HCT116 (cell line): ENCODE measurements around the gene SEMA4C.

ENCODE experiments used
- CEBPB ChIP-seq: IDR thresholded peaks from 2 replicates; pipeline ENCODE4 v1.6.1; 2012; ENCODE audit warnings: low read depth
- EGR1 ChIP-seq: IDR thresholded peaks from 2 replicates; pipeline ENCODE4 v1.6.1; 2012; ENCODE audit warnings: low read depth
- EZH2phosphoT487 ChIP-seq: fragments of 200-600 bp; IDR thresholded peaks from 2 replicates; pipeline ENCODE4 v1.6.1; 2018; ENCODE audit warnings: antibody characterized with exemption, borderline replicate concordance
- FOSL1 ChIP-seq: IDR thresholded peaks from 2 replicates; pipeline ENCODE4 v1.6.1; 2012; ENCODE audit warnings: low read depth
- POLR2A ChIP-seq: IDR thresholded peaks from 2 replicates; pipeline ENCODE4 v1.7.0; 2011; ENCODE audit warnings: borderline replicate concordance; ENCODE audit not compliant: insufficient read depth, insufficient read length; ENCODE audit errors: extremely low read depth
- POLR2AphosphoS5 ChIP-seq: IDR thresholded peaks from 2 replicates; pipeline ENCODE4 v1.6.1; 2011; ENCODE audit warnings: mild to moderate bottlenecking, low read depth, low read length, moderate library complexity
- RAD21 ChIP-seq: IDR thresholded peaks from 2 replicates; pipeline ENCODE4 v1.6.1; 2012; ENCODE audit warnings: low read depth, mild to moderate bottlenecking
- SIN3A ChIP-seq: IDR thresholded peaks from 2 replicates; pipeline ENCODE4 v1.6.1; 2012; ENCODE audit warnings: low read depth
- TCF7L2 ChIP-seq: IDR thresholded peaks from 2 replicates; pipeline ENCODE4 v1.7.0; 2011; ENCODE audit warnings: borderline replicate concordance, inconsistent platforms; ENCODE audit not compliant: insufficient read depth, insufficient read length; ENCODE audit errors: extremely low read depth
- ZFX ChIP-seq: fragments of 450-650 bp; IDR thresholded peaks from 2 replicates; pipeline ENCODE4 v1.6.1; 2017
- TF ChIP-seq, protein P1 (sequence below), 3 experiments: fragments of 200-600 bp in 1 of 3; sonication (generic) in 1 of 3; IDR thresholded peaks in 2 of 3; conservative IDR thresholded peaks in 1 of 3; 2 replicates each; pipeline ENCODE4 v1.5.1; 2012 to 2017; ENCODE audit warnings: low read depth in 2 of 3, low read length in 2 of 3, antibody characterized with exemption in 1 of 3, borderline replicate concordance in 1 of 3, control low read depth in 1 of 3, mild to moderate bottlenecking in 1 of 3, mixed read lengths in 1 of 3, mixed run types in 1 of 3, moderate library complexity in 1 of 3; ENCODE audit not compliant: insufficient read depth in 1 of 3
- TF ChIP-seq, protein P2 (sequence below): IDR thresholded peaks from 2 replicates; pipeline ENCODE4 v1.6.1; 2012

- no peak for TF ChIP-seq RAD21
- TF ChIP-seq, protein P1, sequence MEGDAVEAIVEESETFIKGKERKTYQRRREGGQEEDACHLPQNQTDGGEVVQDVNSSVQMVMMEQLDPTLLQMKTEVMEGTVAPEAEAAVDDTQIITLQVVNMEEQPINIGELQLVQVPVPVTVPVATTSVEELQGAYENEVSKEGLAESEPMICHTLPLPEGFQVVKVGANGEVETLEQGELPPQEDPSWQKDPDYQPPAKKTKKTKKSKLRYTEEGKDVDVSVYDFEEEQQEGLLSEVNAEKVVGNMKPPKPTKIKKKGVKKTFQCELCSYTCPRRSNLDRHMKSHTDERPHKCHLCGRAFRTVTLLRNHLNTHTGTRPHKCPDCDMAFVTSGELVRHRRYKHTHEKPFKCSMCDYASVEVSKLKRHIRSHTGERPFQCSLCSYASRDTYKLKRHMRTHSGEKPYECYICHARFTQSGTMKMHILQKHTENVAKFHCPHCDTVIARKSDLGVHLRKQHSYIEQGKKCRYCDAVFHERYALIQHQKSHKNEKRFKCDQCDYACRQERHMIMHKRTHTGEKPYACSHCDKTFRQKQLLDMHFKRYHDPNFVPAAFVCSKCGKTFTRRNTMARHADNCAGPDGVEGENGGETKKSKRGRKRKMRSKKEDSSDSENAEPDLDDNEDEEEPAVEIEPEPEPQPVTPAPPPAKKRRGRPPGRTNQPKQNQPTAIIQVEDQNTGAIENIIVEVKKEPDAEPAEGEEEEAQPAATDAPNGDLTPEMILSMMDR (IDR thresholded peaks at IDR 0.05 in 2 of 3, conservative IDR thresholded peaks at IDR 0.05 in 1 of 3; ENCODE audit: borderline replicate concordance in 1 of 3, insufficient read depth in 1 of 3, low read depth in 2 of 3, low read length in 2 of 3) = no peak
- no peak for TF ChIP-seq EGR1
- no peak for TF ChIP-seq FOSL1
- no peak for TF ChIP-seq EZH2phosphoT487
- TF ChIP-seq POLR2AphosphoS5 = no peak
- TF ChIP-seq CEBPB = no peak
- TF ChIP-seq ZFX = no peak
- TF ChIP-seq, protein P2, sequence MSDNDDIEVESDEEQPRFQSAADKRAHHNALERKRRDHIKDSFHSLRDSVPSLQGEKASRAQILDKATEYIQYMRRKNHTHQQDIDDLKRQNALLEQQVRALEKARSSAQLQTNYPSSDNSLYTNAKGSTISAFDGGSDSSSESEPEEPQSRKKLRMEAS = no peak
- TF ChIP-seq SIN3A = no peak
- TF ChIP-seq POLR2A = no peak
- no peak for TF ChIP-seq TCF7L2
These were observed 39.8 kb downstream of the SEMA4C start for GRCh38 chr2:96830044-96830562.
